K562 (cell line): Measurements from ENCODE around the gene EMD. TPM values are rescaled to one million over a fixed set of nuclear protein-coding genes. Genes with fewer than 3 reads are reported as not detected.

Experiments
- ADNP ChIP-seq: fragments of 200-800 bp; sonication (Bioruptor generic); IDR thresholded peaks from 2 replicates; pipeline ENCODE4 v1.6.1; 2016; ENCODE audit warnings: missing genetic modification characterization, missing compliant biosample characterization
- BRD9 ChIP-seq: fragments of 450-650 bp; IDR thresholded peaks from 2 replicates; pipeline ENCODE4 v1.6.1; 2018; ENCODE audit warnings: low read depth; ENCODE audit not compliant: partially characterized antibody
- CBFA2T2 ChIP-seq: fragments of 450-650 bp; conservative IDR thresholded peaks from 2 replicates; pipeline ENCODE4 v1.6.1; 2017; ENCODE audit warnings: mild to moderate bottlenecking
- CTCF ChIP-seq, 3 experiments: IDR thresholded peaks in 2 of 3; conservative IDR thresholded peaks in 1 of 3; 2 replicates each; pipeline ENCODE4 v1.5.1; 2011 to 2012; ENCODE audit warnings: low read length in 3 of 3, mild to moderate bottlenecking in 3 of 3, control low read depth in 2 of 3, improper control_type of control experiment in 1 of 3, inconsistent platforms in 1 of 3, low read depth in 1 of 3, mixed read lengths in 1 of 3, moderate library complexity in 1 of 3; ENCODE audit not compliant: insufficient read depth in 2 of 3
- ETV6 ChIP-seq, 3 experiments: fragments of 150-350 bp in 1 of 3; sonication (generic) in 1 of 3; formaldehyde crosslinking in 1 of 3; IDR thresholded peaks; 2 replicates each; pipeline versions ENCODE4 v1.6.1 to v1.8.0; 2014 to 2022; ENCODE audit warnings: borderline replicate concordance in 2 of 3, low read depth in 2 of 3, antibody characterized with exemption in 1 of 3, low read length in 1 of 3, mild to moderate bottlenecking in 1 of 3, missing genetic modification reagents in 1 of 3
- FOXK2 ChIP-seq, 2 experiments: fragments of 450-650 bp; IDR thresholded peaks in 1 of 2; conservative IDR thresholded peaks in 1 of 2; 2 replicates each; pipeline ENCODE4 v1.6.1; 2016; ENCODE audit warnings: low read depth in 2 of 2, mild to moderate bottlenecking in 1 of 2
- HMG20B ChIP-seq: fragments of 250-450 bp; sonication (Bioruptor Pico); IDR thresholded peaks from 2 replicates; pipeline ENCODE4 v1.5.0; 2021; ENCODE audit warnings: mild to moderate bottlenecking
- HNRNPUL1 ChIP-seq: fragments of 200-400 bp; formaldehyde crosslinking; IDR thresholded peaks from 2 replicates; pipeline ENCODE4 v1.6.1; 2017; ENCODE audit warnings: low read length
- LCOR ChIP-seq: sonication (generic); formaldehyde crosslinking; IDR thresholded peaks from 2 replicates; pipeline ENCODE4 v1.8.0; 2022; ENCODE audit warnings: mild to moderate bottlenecking, missing genetic modification reagents
- RFX7 ChIP-seq: fragments of 250-450 bp; sonication (Bioruptor Pico); IDR thresholded peaks from 2 replicates; pipeline ENCODE4 v1.5.1; 2021; ENCODE audit warnings: mild to moderate bottlenecking
- TAF9B ChIP-seq: fragments of 450-650 bp; IDR thresholded peaks from 2 replicates; pipeline ENCODE4 v1.6.1; 2018; ENCODE audit warnings: mild to moderate bottlenecking; ENCODE audit not compliant: partially characterized antibody
- TCF3 ChIP-seq: sonication (generic); formaldehyde crosslinking; IDR thresholded peaks from 2 replicates; pipeline ENCODE4 v1.4.0; 2020; ENCODE audit warnings: mild to moderate bottlenecking, missing genetic modification reagents
- XRCC3 ChIP-seq: fragments of 450-650 bp; IDR thresholded peaks from 2 replicates; pipeline ENCODE4 v1.6.1; 2017; ENCODE audit warnings: mild to moderate bottlenecking, moderate library complexity
- ZNF589 ChIP-seq: fragments of 200-800 bp; sonication (Bioruptor generic); IDR thresholded peaks from 2 replicates; pipeline ENCODE4 v1.6.1; 2016; ENCODE audit warnings: low read depth, missing genetic modification characterization, missing compliant biosample characterization
- ZNF717 ChIP-seq: fragments of 250-450 bp; sonication (Bioruptor Pico); IDR thresholded peaks from 2 replicates; pipeline ENCODE4 v1.5.0; 2021
- polyA plus RNA-seq, 8 experiments: library from polyadenylated mRNA; depleted of rRNA in 4 of 8; stranded (reverse) in 5 of 8; unstranded in 3 of 8; fragments of >200 nt; fragmentation: Nextera tagmentation in 2 of 8; fragmentation: Illumina TruSeq in 1 of 8; extraction: Ambion mirVana in 2 of 8; extraction: Trizol in 1 of 8; gene quantifications; 2 replicates each; pipeline versions ENCODE4 v1.2.1 to v1.2.3, GENCODE V29; 2011 to 2014; ENCODE audit warnings: inconsistent platforms in 1 of 8, missing spikeins in 1 of 8
- total RNA-seq, 7 experiments: library from RNA; depleted of rRNA in 6 of 7; stranded (reverse); fragments of >200 nt in 6 of 7; fragmentation: Illumina TruSeq in 2 of 7; extraction: Trizol in 2 of 7; gene quantifications; 2 replicates each; pipeline versions ENCODE4 v1.2.1 to v1.2.3, GENCODE V29; 2011 to 2021; ENCODE audit warnings: low replicate concordance in 1 of 7
- TF ChIP-seq, protein P1 (sequence below): sonication (generic); formaldehyde crosslinking; IDR thresholded peaks from 2 replicates; pipeline ENCODE4 v1.5.0; 2020; ENCODE audit warnings: missing genetic modification reagents
- TF ChIP-seq, protein P2 (sequence below), 2 experiments: fragments of 450-650 bp in 1 of 2; sonication (generic) in 1 of 2; formaldehyde crosslinking; conservative IDR thresholded peaks; 2 replicates each; pipeline versions ENCODE4 v1.4.0 to v1.8.1; 2020 to 2022; ENCODE audit warnings: mild to moderate bottlenecking in 1 of 2, missing genetic modification reagents in 1 of 2
- TF ChIP-seq, protein P3 (sequence below): sonication (generic); formaldehyde crosslinking; IDR thresholded peaks from 2 replicates; pipeline ENCODE4 v1.8.1; 2023; ENCODE audit warnings: mild to moderate bottlenecking, missing genetic modification reagents
- TF ChIP-seq, protein P4 (sequence below), 2 experiments: fragments of 450-650 bp; conservative IDR thresholded peaks; 2 replicates each; pipeline ENCODE4 v1.6.1; 2017; ENCODE audit warnings: mild to moderate bottlenecking in 2 of 2, moderate library complexity in 2 of 2

The EMD gene
- total and polyA plus RNA-seq, 9 of the 15 experiments (the other 6 are each of a cell fraction or from before 2014, with no cell fraction given): 2.3 to 206 (median 61.9) TPM

DNA sequence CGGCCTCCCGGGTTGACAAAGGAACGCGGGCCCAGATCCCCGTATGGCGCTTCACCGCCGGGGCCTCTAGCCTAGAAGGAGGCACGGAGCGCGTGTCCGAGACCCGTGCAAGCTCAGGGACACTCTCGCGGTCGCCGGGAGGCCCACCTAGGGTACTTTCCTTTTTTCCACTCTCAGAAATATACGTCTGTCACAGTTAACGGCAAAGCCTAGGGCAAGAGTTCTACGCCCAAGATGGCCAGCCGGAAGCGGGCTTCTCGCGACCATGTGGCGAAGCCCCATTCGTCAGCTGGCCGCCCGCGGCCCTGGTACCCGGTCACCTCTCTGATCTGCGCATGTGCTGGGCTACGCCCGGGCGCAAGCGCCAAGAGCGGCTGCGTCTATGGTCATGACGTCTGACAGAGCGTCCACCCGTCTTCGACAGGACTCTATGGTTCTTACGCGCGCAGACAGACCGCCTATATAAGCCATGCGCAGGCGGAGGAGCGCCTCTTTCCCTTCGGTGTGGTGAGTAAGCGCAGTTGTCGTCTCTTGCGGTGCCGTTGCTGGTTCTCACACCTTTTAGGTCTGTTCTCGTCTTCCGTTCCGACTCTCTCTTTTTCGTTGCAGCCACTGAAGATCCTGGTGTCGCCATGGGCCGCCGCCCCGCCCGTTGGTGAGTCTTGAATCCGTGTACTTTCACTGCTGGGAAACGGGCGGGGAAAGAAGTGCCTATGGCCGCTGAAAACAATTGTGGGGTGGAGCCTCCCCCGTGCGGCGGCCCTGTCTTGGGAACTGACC, 19.0 kb downstream of the EMD start, which contains the start of gene RPL10 (continued):
- TF ChIP-seq, protein P1, sequence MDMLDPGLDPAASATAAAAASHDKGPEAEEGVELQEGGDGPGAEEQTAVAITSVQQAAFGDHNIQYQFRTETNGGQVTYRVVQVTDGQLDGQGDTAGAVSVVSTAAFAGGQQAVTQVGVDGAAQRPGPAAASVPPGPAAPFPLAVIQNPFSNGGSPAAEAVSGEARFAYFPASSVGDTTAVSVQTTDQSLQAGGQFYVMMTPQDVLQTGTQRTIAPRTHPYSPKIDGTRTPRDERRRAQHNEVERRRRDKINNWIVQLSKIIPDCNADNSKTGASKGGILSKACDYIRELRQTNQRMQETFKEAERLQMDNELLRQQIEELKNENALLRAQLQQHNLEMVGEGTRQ (CRISPR knock-in tag): 0 out of 2 replicates have a peak, but pooled peaks have one; percentile 18
- TF ChIP-seq RFX7 (CRISPR knock-in tag) (no peak), ETV6 (IDR thresholded peaks at IDR 0.05; ENCODE audit: borderline replicate concordance in 1 of 2, low read depth in 2 of 2, low read length in 1 of 2) (no peak), ETV6 (CRISPR knock-in tag; IDR thresholded peaks at IDR 0.05; ENCODE audit: borderline replicate concordance) (0 out of 2 replicates have a peak, but pooled peaks have one; percentile 41), LCOR (CRISPR knock-in tag) (no peak; the same call in none of the 2 replicates), ADNP (tag) (no peak), BRD9 (no peak), FOXK2 (conservative IDR thresholded peaks at IDR 0.05 in 1 of 2, IDR thresholded peaks at IDR 0.05 in 1 of 2; ENCODE audit: low read depth in 2 of 2) (peak; percentile 11 to 30; a peak in 1 of 4 replicates), HNRNPUL1 (0 out of 2 replicates have a peak, but pooled peaks have one; percentile 59), XRCC3 (no peak), ZNF589 (CRISPR knock-in tag) (peak; percentile 55), CTCF (IDR thresholded peaks at IDR 0.05 in 2 of 3, conservative IDR thresholded peaks at IDR 0.05 in 1 of 3; ENCODE audit: insufficient read depth in 2 of 3, low read depth in 1 of 3, low read length in 3 of 3) (0 out of 6 replicates have a peak, but pooled peaks of 1 of the 3 experiments have one; percentile 19), TCF3 (CRISPR knock-in tag) (no peak), HMG20B (CRISPR knock-in tag) (no peak), CBFA2T2 (no peak), ZNF717 (no peak), TAF9B (peak; percentile 97)
- TF ChIP-seq, protein P2, sequence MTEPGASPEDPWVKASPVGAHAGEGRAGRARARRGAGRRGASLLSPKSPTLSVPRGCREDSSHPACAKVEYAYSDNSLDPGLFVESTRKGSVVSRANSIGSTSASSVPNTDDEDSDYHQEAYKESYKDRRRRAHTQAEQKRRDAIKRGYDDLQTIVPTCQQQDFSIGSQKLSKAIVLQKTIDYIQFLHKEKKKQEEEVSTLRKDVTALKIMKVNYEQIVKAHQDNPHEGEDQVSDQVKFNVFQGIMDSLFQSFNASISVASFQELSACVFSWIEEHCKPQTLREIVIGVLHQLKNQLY (CRISPR knock-in tag; conservative IDR thresholded peaks at IDR 0.05): peak in 1 of 2 experiments; percentile 67; a peak in 1 of 4 replicates
- TF ChIP-seq, protein P3, sequence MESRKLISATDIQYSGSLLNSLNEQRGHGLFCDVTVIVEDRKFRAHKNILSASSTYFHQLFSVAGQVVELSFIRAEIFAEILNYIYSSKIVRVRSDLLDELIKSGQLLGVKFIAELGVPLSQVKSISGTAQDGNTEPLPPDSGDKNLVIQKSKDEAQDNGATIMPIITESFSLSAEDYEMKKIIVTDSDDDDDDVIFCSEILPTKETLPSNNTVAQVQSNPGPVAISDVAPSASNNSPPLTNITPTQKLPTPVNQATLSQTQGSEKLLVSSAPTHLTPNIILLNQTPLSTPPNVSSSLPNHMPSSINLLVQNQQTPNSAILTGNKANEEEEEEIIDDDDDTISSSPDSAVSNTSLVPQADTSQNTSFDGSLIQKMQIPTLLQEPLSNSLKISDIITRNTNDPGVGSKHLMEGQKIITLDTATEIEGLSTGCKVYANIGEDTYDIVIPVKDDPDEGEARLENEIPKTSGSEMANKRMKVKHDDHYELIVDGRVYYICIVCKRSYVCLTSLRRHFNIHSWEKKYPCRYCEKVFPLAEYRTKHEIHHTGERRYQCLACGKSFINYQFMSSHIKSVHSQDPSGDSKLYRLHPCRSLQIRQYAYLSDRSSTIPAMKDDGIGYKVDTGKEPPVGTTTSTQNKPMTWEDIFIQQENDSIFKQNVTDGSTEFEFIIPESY (CRISPR knock-in tag): peak; percentile 55
- TF ChIP-seq, protein P4, sequence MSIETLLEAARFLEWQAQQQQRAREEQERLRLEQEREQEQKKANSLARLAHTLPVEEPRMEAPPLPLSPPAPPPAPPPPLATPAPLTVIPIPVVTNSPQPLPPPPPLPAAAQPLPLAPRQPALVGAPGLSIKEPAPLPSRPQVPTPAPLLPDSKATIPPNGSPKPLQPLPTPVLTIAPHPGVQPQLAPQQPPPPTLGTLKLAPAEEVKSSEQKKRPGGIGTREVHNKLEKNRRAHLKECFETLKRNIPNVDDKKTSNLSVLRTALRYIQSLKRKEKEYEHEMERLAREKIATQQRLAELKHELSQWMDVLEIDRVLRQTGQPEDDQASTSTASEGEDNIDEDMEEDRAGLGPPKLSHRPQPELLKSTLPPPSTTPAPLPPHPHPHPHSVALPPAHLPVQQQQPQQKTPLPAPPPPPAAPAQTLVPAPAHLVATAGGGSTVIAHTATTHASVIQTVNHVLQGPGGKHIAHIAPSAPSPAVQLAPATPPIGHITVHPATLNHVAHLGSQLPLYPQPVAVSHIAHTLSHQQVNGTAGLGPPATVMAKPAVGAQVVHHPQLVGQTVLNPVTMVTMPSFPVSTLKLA (conservative IDR thresholded peaks at IDR 0.05): peak; percentile 14 to 41; a peak in 3 of 4 replicates
